Glutamatergic neuron (in vitro differentiated cells): ENCODE measurements around the gene THYN1. TPM values are rescaled to one million over a fixed set of nuclear protein-coding genes. Genes with fewer than 3 reads are reported as not detected.

Experiments
- DNase-seq: peaks from one replicate; pipeline ENCODE4 v3.0.0; 2022
- H3K27ac Mint-ChIP-seq: one replicate; pipeline ENCODE4 v1.8.0; 2020; ENCODE audit warnings: mild to moderate bottlenecking, mixed read lengths, inconsistent platforms; ENCODE audit not compliant: unreplicated experiment
- H3K27me3 Mint-ChIP-seq: one replicate; pipeline ENCODE4 v1.8.0; 2020; ENCODE audit warnings: mild to moderate bottlenecking, moderate library complexity, mixed read lengths, inconsistent platforms; ENCODE audit not compliant: unreplicated experiment
- H3K36me3 Mint-ChIP-seq: one replicate; pipeline ENCODE4 v1.8.0; 2020; ENCODE audit warnings: mild to moderate bottlenecking, mixed read lengths, inconsistent platforms; ENCODE audit not compliant: unreplicated experiment
- H3K4me1 Mint-ChIP-seq: one replicate; pipeline ENCODE4 v1.8.0; 2020; ENCODE audit warnings: mild to moderate bottlenecking, low read depth, mixed read lengths, inconsistent platforms; ENCODE audit not compliant: unreplicated experiment
- H3K4me3 Mint-ChIP-seq: one replicate; pipeline ENCODE4 v1.8.0; 2020; ENCODE audit warnings: mild to moderate bottlenecking, mixed read lengths, inconsistent platforms; ENCODE audit not compliant: unreplicated experiment
- H3K9me3 Mint-ChIP-seq: one replicate; pipeline ENCODE4 v1.8.0; 2020; ENCODE audit warnings: mild to moderate bottlenecking, moderate library complexity, mixed read lengths, inconsistent platforms; ENCODE audit not compliant: unreplicated experiment
- total RNA-seq: library from RNA; stranded (reverse); fragmentation: NEBNext Ultra II Directional; extraction: Animal tissue kit (Norgen Biotek cat#: 25700); gene quantifications from one replicate; pipeline ENCODE4 v1.2.1, GENCODE V29; 2021; ENCODE audit not compliant: unreplicated experiment
- TF ChIP-seq, protein P1 (sequence below): fragments of 200-600 bp; sonication (generic); IDR thresholded peaks from one replicate; pipeline ENCODE4 v1.5.0; 2021; ENCODE audit not compliant: partially characterized antibody, unreplicated experiment

Gene THYN1
- total RNA-seq, 1 donor from 2014 or later: 35.9 TPM

DNA sequence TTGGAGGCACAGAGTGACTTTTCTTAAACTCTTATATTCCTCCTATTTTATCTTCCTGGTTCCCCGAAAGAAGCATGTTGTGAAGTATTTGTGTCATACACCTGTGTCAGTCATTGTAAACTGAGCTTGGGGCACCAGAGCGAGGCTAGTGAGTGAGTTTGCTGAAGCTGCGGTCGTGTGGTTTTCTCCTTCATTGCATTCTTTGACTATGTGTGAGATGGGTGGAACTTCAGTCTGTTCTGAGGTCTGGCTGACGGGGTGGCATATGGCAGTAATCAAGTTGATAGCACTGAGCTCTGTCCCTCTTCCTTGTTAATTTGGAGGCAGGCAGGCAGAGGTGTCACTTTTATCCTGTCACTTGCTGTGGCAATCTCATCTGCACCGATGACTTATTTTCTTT is 24.5 kb downstream of the THYN1 start:
- H3K36me3 Mint-ChIP-seq: no peaks in the 10 kb centered on the region
- peaks cover 10% of the 10 kb centered on the region for H3K27me3 Mint-ChIP-seq
- H3K4me1 Mint-ChIP-seq: peaks cover 29% of the 10 kb centered on the region
- DNase-seq: no peak
- TF ChIP-seq, protein P1, sequence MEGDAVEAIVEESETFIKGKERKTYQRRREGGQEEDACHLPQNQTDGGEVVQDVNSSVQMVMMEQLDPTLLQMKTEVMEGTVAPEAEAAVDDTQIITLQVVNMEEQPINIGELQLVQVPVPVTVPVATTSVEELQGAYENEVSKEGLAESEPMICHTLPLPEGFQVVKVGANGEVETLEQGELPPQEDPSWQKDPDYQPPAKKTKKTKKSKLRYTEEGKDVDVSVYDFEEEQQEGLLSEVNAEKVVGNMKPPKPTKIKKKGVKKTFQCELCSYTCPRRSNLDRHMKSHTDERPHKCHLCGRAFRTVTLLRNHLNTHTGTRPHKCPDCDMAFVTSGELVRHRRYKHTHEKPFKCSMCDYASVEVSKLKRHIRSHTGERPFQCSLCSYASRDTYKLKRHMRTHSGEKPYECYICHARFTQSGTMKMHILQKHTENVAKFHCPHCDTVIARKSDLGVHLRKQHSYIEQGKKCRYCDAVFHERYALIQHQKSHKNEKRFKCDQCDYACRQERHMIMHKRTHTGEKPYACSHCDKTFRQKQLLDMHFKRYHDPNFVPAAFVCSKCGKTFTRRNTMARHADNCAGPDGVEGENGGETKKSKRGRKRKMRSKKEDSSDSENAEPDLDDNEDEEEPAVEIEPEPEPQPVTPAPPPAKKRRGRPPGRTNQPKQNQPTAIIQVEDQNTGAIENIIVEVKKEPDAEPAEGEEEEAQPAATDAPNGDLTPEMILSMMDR: no peak
- no peak overlapping the region for H3K27ac Mint-ChIP-seq
- no peak overlapping the region for H3K4me3 Mint-ChIP-seq
- H3K9me3 Mint-ChIP-seq: peaks cover 8% of the 10 kb centered on the region

DNA sequence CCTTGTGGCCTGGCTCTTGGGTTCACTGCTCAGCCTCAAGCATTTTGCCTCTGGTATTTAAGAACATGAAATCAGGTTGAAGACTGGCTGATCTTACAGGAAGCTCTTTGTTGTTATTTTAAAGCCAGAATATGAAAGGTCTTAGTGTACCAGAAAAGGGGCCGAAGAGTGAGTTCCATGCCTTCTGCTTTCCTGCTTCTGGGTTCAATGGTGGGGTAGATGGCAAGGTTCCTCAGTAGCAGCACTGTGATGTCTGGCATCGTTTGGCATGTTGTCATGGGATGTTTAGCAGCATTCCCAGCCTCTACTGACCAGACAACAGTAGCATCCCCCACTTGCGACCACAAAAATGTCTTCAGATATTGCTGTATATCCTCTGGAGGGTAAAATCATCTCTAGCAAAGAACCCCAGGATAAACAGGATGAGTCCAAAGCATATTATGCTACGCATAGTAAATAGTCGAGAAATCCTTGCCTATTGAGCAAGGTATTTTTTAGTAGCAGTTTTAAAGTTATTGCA is 26.3 kb downstream of the THYN1 start:
- peaks cover 5% of the 10 kb centered on the region for H3K36me3 Mint-ChIP-seq
- no peak overlapping the region for H3K27ac Mint-ChIP-seq
- TF ChIP-seq, protein P1: no peak
- H3K4me1 Mint-ChIP-seq: peaks cover 36% of the 10 kb centered on the region
- DNase-seq: no peak
- H3K27me3 Mint-ChIP-seq: peaks cover 15% of the 10 kb centered on the region
- H3K9me3 Mint-ChIP-seq: peaks cover 14% of the 10 kb centered on the region
- peak overlapping the region; percentile 97 for H3K4me3 Mint-ChIP-seq

DNA sequence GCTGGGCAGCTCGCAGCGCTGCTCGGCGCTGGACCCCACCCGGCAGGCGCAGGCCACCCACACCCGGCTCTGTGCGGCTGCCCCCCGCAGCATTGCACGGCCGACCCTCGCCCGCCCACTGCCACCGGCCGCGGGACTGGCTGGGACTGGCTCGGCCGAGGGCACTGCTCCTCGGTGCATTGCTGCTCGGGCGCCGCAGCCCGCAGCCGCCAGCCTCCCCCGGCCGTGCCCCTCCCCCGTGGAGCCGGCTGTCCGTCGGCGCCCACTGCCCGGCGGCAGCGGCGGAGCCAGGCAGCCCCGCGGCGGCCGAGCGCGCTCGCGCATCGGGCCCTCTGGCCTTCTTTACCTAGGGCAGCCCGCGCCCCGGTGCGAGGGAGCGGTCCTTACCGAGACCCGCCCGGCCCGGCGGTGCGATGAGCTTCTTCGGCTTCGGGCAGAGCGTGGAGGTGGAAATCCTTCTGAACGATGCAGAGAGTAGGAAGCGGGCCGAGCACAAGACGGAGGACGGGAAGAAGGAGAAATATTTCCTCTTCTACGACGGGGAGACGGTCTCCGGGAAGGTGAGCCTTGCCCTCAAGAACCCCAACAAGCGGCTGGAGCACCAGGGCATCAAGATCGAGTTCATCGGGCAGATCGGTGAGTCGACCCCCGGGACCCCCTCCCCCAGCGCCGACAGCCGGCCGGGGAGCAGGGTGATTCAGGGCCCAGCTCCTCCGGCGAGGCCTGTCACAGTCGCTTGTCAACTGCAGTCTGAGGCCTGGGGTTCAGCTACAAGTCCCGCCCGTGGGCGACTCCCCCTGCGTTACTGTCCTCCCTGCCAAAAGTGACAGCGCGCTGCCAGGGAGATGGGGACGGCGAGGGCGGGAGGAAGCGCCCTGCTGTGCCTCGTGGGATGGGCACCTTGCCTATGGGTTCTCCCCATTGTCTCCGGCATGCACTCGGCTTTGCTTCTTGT is 28.2 kb downstream of the THYN1 start:
- peak; percentile 56 for DNase-seq
- Mint-ChIP-seq H3K4me3 (peak overlapping the region; percentile 97), H3K4me1 (peaks cover 31% of the 10 kb centered on the region), H3K27ac (peak overlapping the region; percentile 89), H3K27me3 (peaks cover 15% of the 10 kb centered on the region), H3K9me3 (peaks cover 14% of the 10 kb centered on the region), H3K36me3 (peaks cover 5% of the 10 kb centered on the region)
- TF ChIP-seq, protein P1: no peak

DNA sequence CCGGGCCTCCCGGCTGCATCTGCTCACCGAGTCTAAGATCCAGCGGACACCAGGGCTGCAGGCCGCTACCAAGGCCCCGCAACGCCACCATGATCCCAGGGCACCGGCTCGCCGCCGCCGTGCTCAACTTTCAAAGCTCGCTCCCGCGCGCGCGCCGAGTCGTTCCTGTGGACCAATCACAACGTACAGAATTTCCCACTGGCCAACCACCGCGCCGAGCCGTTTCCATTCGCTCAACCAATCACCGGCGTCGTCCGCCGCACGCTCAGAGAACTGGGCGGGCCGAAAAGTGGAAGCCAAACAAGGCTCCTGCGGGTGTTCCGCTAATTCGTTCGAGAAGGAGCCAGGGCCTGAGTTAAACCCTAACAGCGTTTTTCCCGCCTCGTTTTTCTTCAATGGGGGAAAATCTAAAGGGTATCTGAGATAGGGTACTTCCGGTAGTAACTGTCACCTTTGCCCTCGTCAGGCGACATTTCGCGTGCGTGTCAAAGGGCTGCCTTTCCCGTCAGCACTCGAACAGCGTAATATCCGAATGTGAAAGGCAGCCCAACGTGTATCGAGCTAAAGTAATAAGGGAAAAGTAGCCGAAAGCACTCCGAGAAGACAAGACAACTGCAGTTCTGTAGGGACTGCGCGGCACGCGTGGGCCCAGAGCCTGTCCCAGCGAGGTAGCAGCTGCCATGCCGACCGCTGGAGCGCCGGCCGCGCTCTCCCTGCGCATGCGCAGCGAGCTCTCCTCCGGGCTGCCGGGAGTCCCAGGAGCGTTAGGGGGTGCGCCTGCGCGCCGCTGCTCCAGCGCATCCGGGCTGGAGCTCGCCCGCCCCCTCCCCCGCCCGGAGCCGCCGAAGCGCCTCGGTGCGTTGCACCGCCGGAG is 29.1 kb downstream of the THYN1 start, which contains the start of the genes NCAPD3 and VPS26B:
Gene NCAPD3, minus strand, starts transcription at position 132 of the 874 bp plus-strand sequence. Its CDS starts 41 bp downstream, at position 91.
Gene VPS26B, plus strand, starts transcription at position 836 of the 874 bp plus-strand sequence. CDS start 452 bp downstream, outside the sequence.
- TF ChIP-seq, protein P1: no peak
- peaks cover 25% of the 10 kb centered on the region for H3K4me1 Mint-ChIP-seq
- H3K36me3 Mint-ChIP-seq: peaks cover 5% of the 10 kb centered on the region
- peak; percentile 98 for DNase-seq
- peak within 1 kb of the TSS; percentile 89 for H3K27ac Mint-ChIP-seq
- peaks cover 13% of the 10 kb centered on the region for H3K27me3 Mint-ChIP-seq
- peaks cover 14% of the 10 kb centered on the region for H3K9me3 Mint-ChIP-seq
- H3K4me3 Mint-ChIP-seq: peak within 1 kb of the TSS; percentile 97
